CD14-positive monocyte (primary cell): ENCODE measurements around the gene KLF13. TPM values are rescaled to one million over a fixed set of nuclear protein-coding genes. Genes with fewer than 3 reads are reported as not detected.

Experiments
- DNase-seq, 3 donors: peaks; one replicate each; pipeline ENCODE4 v3.0.0-alpha.2; 2011 to 2022
- H2AFZ ChIP-seq: 2 replicates; pipeline ENCODE4 v1.6.0; 2012; ENCODE audit warnings: mild to moderate bottlenecking, low read depth, low read length, inconsistent platforms; ENCODE audit not compliant: insufficient read depth, poor library complexity, severe bottlenecking
- H3K27ac ChIP-seq, 2 donors: 1 replicate in 1 of 2; 2 replicates in 1 of 2; pipeline ENCODE4 v1.5.1; 2012 to 2013; ENCODE audit warnings: low read length in 2 of 2, control low read depth in 1 of 2, inconsistent platforms in 1 of 2, low read depth in 1 of 2, mild to moderate bottlenecking in 1 of 2
- H3K27me3 ChIP-seq, 2 donors: one replicate each; pipeline versions ENCODE4 v1.6.0 to v1.6.1; 2011 to 2013; ENCODE audit warnings: low read length in 2 of 2; ENCODE audit not compliant: control insufficient read depth in 2 of 2, insufficient read depth in 2 of 2
- H3K36me3 ChIP-seq, 2 donors: replicated peaks in 1 of 2; 1 replicate in 1 of 2; 2 replicates in 1 of 2; pipeline versions ENCODE4 v1.5.1 to v1.6.1; 2012 to 2013; ENCODE audit warnings: low read length in 2 of 2, control low read depth in 1 of 2, inconsistent platforms in 1 of 2, mild to moderate bottlenecking in 1 of 2; ENCODE audit not compliant: insufficient read depth in 2 of 2, control insufficient read depth in 1 of 2
- H3K4me1 ChIP-seq, 2 donors: 1 replicate in 1 of 2; 2 replicates in 1 of 2; pipeline versions ENCODE4 v1.5.1 to v1.6.1; 2012 to 2013; ENCODE audit warnings: low read length in 2 of 2, control low read depth in 1 of 2, inconsistent platforms in 1 of 2, mild to moderate bottlenecking in 1 of 2, moderate library complexity in 1 of 2; ENCODE audit not compliant: insufficient read depth in 2 of 2, control insufficient read depth in 1 of 2
- H3K4me2 ChIP-seq: replicated peaks from 2 replicates; pipeline ENCODE3; 2012; ENCODE audit warnings: low read length, moderate library complexity, mild to moderate bottlenecking; ENCODE audit not compliant: poor library complexity, severe bottlenecking; ENCODE audit errors: extremely low read depth
- H3K4me3 ChIP-seq, 3 experiments: fragments of 200-600 bp in 1 of 3; sonication (generic) in 1 of 3; replicated peaks in 1 of 3; 1 replicate in 2 of 3; 2 replicates in 1 of 3; pipeline ENCODE4 v1.5.1; 2011 to 2013; ENCODE audit warnings: low read length in 3 of 3, mild to moderate bottlenecking in 3 of 3, control low read depth in 2 of 3, low read depth in 2 of 3, inconsistent platforms in 1 of 3, moderate library complexity in 1 of 3
- H3K79me2 ChIP-seq: 2 replicates; pipeline ENCODE4 v1.6.0; 2012; ENCODE audit warnings: mild to moderate bottlenecking, control low read depth, inconsistent platforms, low read length, moderate library complexity; ENCODE audit not compliant: insufficient read depth
- H3K9ac ChIP-seq: 2 replicates; pipeline ENCODE4 v1.6.0; 2017; ENCODE audit warnings: low read length, mild to moderate bottlenecking; ENCODE audit not compliant: insufficient read depth, poor library complexity, severe bottlenecking
- H3K9me3 ChIP-seq, 2 donors: replicated peaks in 1 of 2; 1 replicate in 1 of 2; 2 replicates in 1 of 2; pipeline versions ENCODE4 v1.5.1 to v1.6.1; 2012 to 2013; ENCODE audit warnings: low read length in 2 of 2, control low read depth in 1 of 2; ENCODE audit not compliant: control insufficient read depth in 1 of 2, insufficient read depth in 1 of 2
- H4K20me1 ChIP-seq: 2 replicates; pipeline ENCODE4 v1.6.0; 2012; ENCODE audit warnings: mild to moderate bottlenecking, low read length, control low read depth, moderate library complexity; ENCODE audit not compliant: insufficient read depth
- H3K27ac Mint-ChIP-seq, 7 donors: one replicate each; pipeline ENCODE4 v1.8.0; 2020; ENCODE audit warnings: mild to moderate bottlenecking in 7 of 7, mixed read lengths in 7 of 7, moderate library complexity in 6 of 7, inconsistent platforms in 2 of 7
- H3K27me3 Mint-ChIP-seq, 3 donors: one replicate each; pipeline ENCODE4 v1.8.0; 2021 to 2022; ENCODE audit warnings: low read depth in 3 of 3, mild to moderate bottlenecking in 3 of 3, mixed read lengths in 3 of 3, moderate library complexity in 3 of 3, inconsistent platforms in 1 of 3
- H3K36me3 Mint-ChIP-seq, 2 donors: one replicate each; pipeline ENCODE4 v1.8.0; 2020; ENCODE audit warnings: mixed read lengths in 2 of 2, inconsistent platforms in 1 of 2, mild to moderate bottlenecking in 1 of 2
- H3K4me1 Mint-ChIP-seq: one replicate; pipeline ENCODE4 v1.8.0; 2020; ENCODE audit warnings: mild to moderate bottlenecking, mixed read lengths
- H3K4me3 Mint-ChIP-seq, 2 donors: one replicate each; pipeline ENCODE4 v1.8.0; 2020; ENCODE audit warnings: mild to moderate bottlenecking in 2 of 2, mixed read lengths in 2 of 2, moderate library complexity in 1 of 2
- H3K9me3 Mint-ChIP-seq, 7 donors: one replicate each; pipeline ENCODE4 v1.8.0; 2020 to 2022; ENCODE audit warnings: mixed read lengths in 7 of 7, mild to moderate bottlenecking in 6 of 7, moderate library complexity in 6 of 7, inconsistent platforms in 2 of 7
- CTCF ChIP-seq: fragments of 200-600 bp; IDR thresholded peaks from one replicate; pipeline ENCODE4 v1.8.0; 2022; ENCODE audit warnings: antibody characterized with exemption, mild to moderate bottlenecking
- WGBS: methylation state at CpG from one replicate; pipeline ENCODE4 v1.1.5; 2013; ENCODE audit warnings: missing lambda C conversion rate; ENCODE audit not compliant: insufficient coverage; 5-methylcytosine and 5-hydroxymethylcytosine counted together
- intact Hi-C, 2 donors: fragments of 100-400 bp; cut with micrococcal nuclease; formaldehyde crosslinking; loops; one replicate each; pipeline versions ENCODE4 v1.15.0 to v1.15.1; 2023
- polyA plus RNA-seq, 3 donors: library from polyadenylated mRNA; depleted of rRNA in 1 of 3; unstranded in 2 of 3; stranded (reverse) in 1 of 3; fragments of 300-500 nt in 2 of 3; fragments of >200 nt in 1 of 3; fragmentation: Illumina TruSeq in 2 of 3; gene quantifications; 1 replicate in 2 of 3; 2 replicates in 1 of 3; pipeline ENCODE4 v1.2.3, GENCODE V29; 2012 to 2021

The KLF13 gene
- polyA plus RNA-seq, 3 donors, result 22.5 to 121 (median 28.0) TPM

GRCh38 chr15:31314380-31314779, 12.3 kb upstream of the KLF13 start:
- Histone ChIP-seq H2AFZ (no peak overlapping the region), H3K4me1 (peaks cover 8 to 13% of the 10 kb centered on the region in 2 donors), H3K4me2 (no peak overlapping the region), H3K27me3 (no peaks in the 10 kb centered on the region), H3K9ac (no peak overlapping the region), H3K27ac (no peak overlapping the region), H4K20me1 (no peaks in the 10 kb centered on the region), H3K79me2 (no peaks in the 10 kb centered on the region), H3K36me3 (no peaks in the 10 kb centered on the region), H3K4me3 (no peak overlapping the region), H3K9me3 (peaks cover 11 to 20% of the 10 kb centered on the region in 2 donors)
- Mint-ChIP-seq H3K27ac (no peak overlapping the region), H3K36me3 (peaks cover 2 to 3% of the 10 kb centered on the region in 2 donors), H3K27me3 (peaks cover 4 to 10% (median 6%) of the 10 kb centered on the region in 3 donors), H3K4me3 (no peak overlapping the region), H3K4me1 (peaks cover 24% of the 10 kb centered on the region), H3K9me3 (peaks cover 0 to 20% (median 16%) of the 10 kb centered on the region in 7 donors)
- intact Hi-C loops, result no loop called here
- WGBS, result 97% methylated on average over 8 of the region's 12 CpGs
- no peak for DNase-seq
- TF ChIP-seq CTCF, result no peak

- H3K4me2 ChIP-seq, result no peak overlapping the region
- H3K4me3 ChIP-seq, result no peak overlapping the region
- no peaks in the 10 kb centered on the region for H3K79me2 ChIP-seq
- intact Hi-C loops, result no loop called here
- H3K27me3 ChIP-seq, result no peaks in the 10 kb centered on the region
- peaks cover 20 to 29% of the 10 kb centered on the region in 2 donors for H3K4me1 ChIP-seq
- H3K36me3 ChIP-seq, result no peaks in the 10 kb centered on the region
- H3K9me3 Mint-ChIP-seq, result peaks cover 2 to 22% (median 18%) of the 10 kb centered on the region in 7 donors
- H4K20me1 ChIP-seq, result no peaks in the 10 kb centered on the region
- peaks cover 31% of the 10 kb centered on the region for H3K4me1 Mint-ChIP-seq
- H3K27ac Mint-ChIP-seq, result no peak overlapping the region
- no peak for TF ChIP-seq CTCF
- peaks cover 2 to 5% of the 10 kb centered on the region in 2 donors for H3K36me3 Mint-ChIP-seq
- H2AFZ ChIP-seq, result no peak overlapping the region
- WGBS, result 96% methylated on average over 5 of the region's 8 CpGs
- no peak overlapping the region for H3K27ac ChIP-seq
- no peak overlapping the region for H3K9ac ChIP-seq
- DNase-seq, result no peak
- peaks cover 2 to 6% (median 4%) of the 10 kb centered on the region in 3 donors for H3K27me3 Mint-ChIP-seq
- H3K4me3 Mint-ChIP-seq, result no peak overlapping the region
- peaks cover 11 to 21% of the 10 kb centered on the region in 2 donors for H3K9me3 ChIP-seq
These were observed 10.4 kb upstream of the KLF13 start for GRCh38 chr15:31316135-31316795.
